SK-N-SH treated with all-trans-retinoic acid at 6 μM for 48 hours (cell line): ENCODE data around the gene CALML6.

Experiments used
- ARNTL ChIP-seq: fragments of 450-650 bp; formaldehyde crosslinking; IDR thresholded peaks from 2 replicates; pipeline ENCODE4 v1.5.0; 2020; ENCODE audit warnings: low read depth, mild to moderate bottlenecking, moderate library complexity, borderline replicate concordance
- BACH2 ChIP-seq: fragments of 250-450 bp; sonication (Bioruptor Pico); IDR thresholded peaks from 2 replicates; pipeline ENCODE4 v1.9.0; 2021; ENCODE audit warnings: mild to moderate bottlenecking, borderline replicate concordance
- CREB5 ChIP-seq: fragments of 250-450 bp; sonication (Bioruptor Pico); IDR thresholded peaks from 2 replicates; pipeline ENCODE4 v1.5.1; 2020; ENCODE audit warnings: low read depth, mild to moderate bottlenecking, moderate library complexity
- CSDC2 ChIP-seq: fragments of 250-450 bp; sonication (Bioruptor Pico); IDR thresholded peaks from 2 replicates; pipeline ENCODE4 v1.5.0; 2020; ENCODE audit warnings: mild to moderate bottlenecking, moderate library complexity
- ISL1 ChIP-seq: fragments of 250-450 bp; sonication (Bioruptor Pico); IDR thresholded peaks from 2 replicates; pipeline ENCODE4 v2.1.2; 2022; ENCODE audit warnings: mild to moderate bottlenecking, moderate library complexity
- OSR1 ChIP-seq: fragments of 250-450 bp; sonication (Bioruptor Pico); IDR thresholded peaks from 2 replicates; pipeline ENCODE4 v1.8.0; 2022; ENCODE audit warnings: moderate library complexity, mild to moderate bottlenecking, inconsistent platforms
- PATZ1 ChIP-seq: fragments of 250-450 bp; sonication (Bioruptor Pico); IDR thresholded peaks from 2 replicates; pipeline ENCODE4 v1.8.0; 2020; ENCODE audit warnings: mild to moderate bottlenecking, moderate library complexity, borderline replicate concordance
- RARB ChIP-seq: fragments of 250-450 bp; sonication (Bioruptor Pico); IDR thresholded peaks from 2 replicates; pipeline ENCODE4 v1.8.0; 2021; ENCODE audit warnings: mild to moderate bottlenecking, moderate library complexity
- TSHZ2 ChIP-seq: fragments of 250-450 bp; sonication (Bioruptor Pico); IDR thresholded peaks from 2 replicates; pipeline ENCODE4 v1.5.0; 2020; ENCODE audit warnings: mild to moderate bottlenecking, moderate library complexity
- ZFP3 ChIP-seq: fragments of 250-450 bp; sonication (Bioruptor Pico); IDR thresholded peaks from 2 replicates; pipeline ENCODE4 v1.5.0; 2020; ENCODE audit warnings: mild to moderate bottlenecking, moderate library complexity
- ZFP30 ChIP-seq: fragments of 450-650 bp; formaldehyde crosslinking; IDR thresholded peaks from 2 replicates; pipeline ENCODE4 v1.5.0; 2022; ENCODE audit warnings: mild to moderate bottlenecking, moderate library complexity

GRCh38 chr1:1959840-1960479 lies 44.9 kb downstream of the CALML6 start:
- TF ChIP-seq ISL1 (CRISPR knock-in tag): no peak
- no peak for TF ChIP-seq ARNTL
- TF ChIP-seq OSR1 (CRISPR knock-in tag): no peak
- TF ChIP-seq CREB5 (CRISPR knock-in tag): no peak
- TF ChIP-seq CSDC2: no peak
- TF ChIP-seq TSHZ2 (CRISPR knock-in tag): no peak
- TF ChIP-seq ZFP30: no peak
- no peak for TF ChIP-seq BACH2 (CRISPR knock-in tag)
- TF ChIP-seq ZFP3 (CRISPR knock-in tag): no peak
- no peak for TF ChIP-seq RARB
- no peak for TF ChIP-seq PATZ1 (CRISPR knock-in tag)
